Immature natural killer cell (primary cell): Measurements from ENCODE around the gene GDF2. TPM values are rescaled to one million over a fixed set of nuclear protein-coding genes. Genes with fewer than 3 reads are reported as not detected.

Source experiments
- DNase-seq, 3 donors: peaks; one replicate each; pipeline ENCODE4 v3.0.0; 2022; ENCODE audit warnings: mixed read lengths in 1 of 3
- H3K27ac Mint-ChIP-seq, 6 donors: one replicate each; pipeline ENCODE4 v1.8.0; 2020; ENCODE audit warnings: mixed read lengths in 6 of 6, mild to moderate bottlenecking in 5 of 6, inconsistent platforms in 4 of 6, moderate library complexity in 3 of 6
- H3K27me3 Mint-ChIP-seq, 3 donors: one replicate each; pipeline ENCODE4 v1.8.0; 2020 to 2021; ENCODE audit warnings: low read depth in 3 of 3, mild to moderate bottlenecking in 3 of 3, mixed read lengths in 3 of 3, moderate library complexity in 3 of 3, inconsistent platforms in 1 of 3
- H3K36me3 Mint-ChIP-seq, 3 donors: one replicate each; pipeline ENCODE4 v1.8.0; 2020; ENCODE audit warnings: mixed read lengths in 3 of 3, inconsistent platforms in 2 of 3, mild to moderate bottlenecking in 2 of 3
- H3K4me1 Mint-ChIP-seq, 2 donors: one replicate each; pipeline ENCODE4 v1.8.0; 2020; ENCODE audit warnings: inconsistent platforms in 2 of 2, mild to moderate bottlenecking in 2 of 2, mixed read lengths in 2 of 2, moderate library complexity in 1 of 2
- H3K4me3 Mint-ChIP-seq, 5 donors: one replicate each; pipeline ENCODE4 v1.8.0; 2020; ENCODE audit warnings: mild to moderate bottlenecking in 5 of 5, mixed read lengths in 5 of 5, inconsistent platforms in 3 of 5, moderate library complexity in 3 of 5
- H3K9me3 Mint-ChIP-seq, 6 donors: one replicate each; pipeline ENCODE4 v1.8.0; 2020; ENCODE audit warnings: mild to moderate bottlenecking in 6 of 6, mixed read lengths in 6 of 6, inconsistent platforms in 4 of 6, moderate library complexity in 3 of 6
- polyA plus RNA-seq, 3 donors: library from polyadenylated mRNA; unstranded; fragments of 300-500 nt; fragmentation: Illumina TruSeq; gene quantifications; one replicate each; pipeline ENCODE4 v1.2.3, GENCODE V29; 2021

Gene GDF2
- polyA plus RNA-seq, 3 donors from 2014 or later, result not detected

DNA sequence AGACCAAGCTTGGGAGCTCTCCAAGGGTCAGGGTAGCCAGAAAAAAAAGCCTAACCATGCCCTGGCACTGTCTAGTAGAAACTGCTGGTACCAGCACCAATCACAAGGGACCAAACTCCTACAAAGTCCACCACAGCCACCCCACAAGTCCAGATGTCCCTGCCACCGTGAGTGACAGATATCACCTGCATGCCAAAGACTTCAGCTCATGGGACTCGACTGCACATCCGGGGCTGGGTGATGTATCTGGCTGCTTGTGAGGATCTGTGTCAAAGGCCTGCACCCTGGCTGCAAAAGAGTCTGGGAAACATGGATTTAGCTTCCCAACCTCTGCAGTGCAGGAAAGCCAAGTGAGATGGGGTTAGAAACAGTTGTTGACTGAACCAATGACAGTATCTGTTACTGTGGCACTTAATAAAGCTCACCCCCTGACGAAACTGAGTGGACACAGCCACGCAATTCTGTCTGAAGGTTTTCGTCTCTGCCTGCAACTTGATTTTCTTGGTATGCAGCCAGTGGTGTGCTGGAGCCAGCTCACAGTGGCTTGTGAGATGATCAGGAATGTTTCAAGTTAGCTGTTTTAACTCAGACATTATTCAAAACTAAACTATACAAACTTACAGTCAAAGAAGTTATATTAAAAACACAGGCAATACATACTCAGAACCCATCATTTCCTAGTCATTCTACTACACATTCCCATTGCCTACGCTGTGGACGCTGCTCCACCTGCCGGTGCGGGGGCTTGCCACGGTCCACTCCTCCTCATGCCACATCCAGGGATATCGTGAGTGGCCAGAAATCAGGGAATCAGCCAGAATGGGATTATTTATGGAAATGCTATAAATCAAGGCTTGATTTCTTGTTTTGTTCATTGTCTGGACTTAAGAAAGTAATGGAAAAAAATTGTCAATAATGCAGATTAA lies 52.6 kb downstream of the GDF2 start:
- Mint-ChIP-seq H3K27ac (no peak overlapping the region), H3K9me3 (no peaks in the 10 kb centered on the region), H3K4me1 (no peaks in the 10 kb centered on the region), H3K4me3 (no peak overlapping the region), H3K36me3 (no peaks in the 10 kb centered on the region), H3K27me3 (peaks cover 4 to 10% (median 7%) of the 10 kb centered on the region in 3 donors)
- DNase-seq, result no peak

DNA sequence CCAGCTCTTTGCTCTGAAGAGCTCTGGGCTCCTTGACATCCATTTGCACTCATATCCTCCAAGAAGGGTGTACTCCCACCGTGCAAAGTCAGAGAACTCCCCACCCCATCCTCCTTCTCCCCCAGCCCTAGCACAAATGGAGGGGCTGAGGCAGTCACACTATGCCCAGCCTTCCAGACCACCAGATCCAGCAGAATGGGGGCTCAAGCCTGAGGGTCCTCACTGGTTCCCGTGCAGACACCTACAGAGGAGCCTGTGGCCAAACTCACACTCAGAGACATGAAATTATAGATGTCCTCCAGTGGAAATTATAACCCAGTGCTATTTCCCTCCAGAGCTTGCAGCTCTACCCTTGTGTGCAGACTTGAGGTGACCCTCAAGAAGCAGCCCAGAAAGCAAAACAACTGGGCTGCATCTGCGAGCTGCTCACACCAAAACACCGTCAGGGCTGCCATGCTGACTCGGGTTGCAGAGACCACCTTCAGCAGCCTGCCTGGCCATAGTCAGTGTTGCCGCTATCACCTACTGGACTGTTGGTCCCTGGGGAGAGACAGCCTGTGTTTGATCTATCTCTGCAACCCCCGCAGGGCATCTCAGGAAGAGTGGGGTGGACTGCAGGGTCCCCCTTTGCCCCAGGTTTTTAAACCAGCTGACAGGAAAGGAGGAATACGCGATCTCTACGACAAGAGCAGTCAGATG lies 54.4 kb downstream of the GDF2 start:
- H3K36me3 Mint-ChIP-seq, result no peaks in the 10 kb centered on the region
- no peaks in the 10 kb centered on the region for H3K4me1 Mint-ChIP-seq
- DNase-seq, result no peak
- H3K4me3 Mint-ChIP-seq, result no peak overlapping the region
- H3K27ac Mint-ChIP-seq, result no peak overlapping the region
- H3K27me3 Mint-ChIP-seq, result peaks cover 8 to 19% (median 14%) of the 10 kb centered on the region in 3 donors
- H3K9me3 Mint-ChIP-seq, result peaks cover 0 to 2% (median 0%) of the 10 kb centered on the region in 6 donors

Other genes with a start within 250 kb of the GDF2 start
- not detected for gene GDF10, start 22.3 kb upstream of the GDF2 start, polyA plus RNA-seq
- gene RBP3, start 25.9 kb downstream of the GDF2 start, polyA plus RNA-seq, result not detected
- gene ZNF488, start 61.8 kb downstream of the GDF2 start, polyA plus RNA-seq, result not detected
- under 1 TPM in 1 of 3 donors, not detected in 2; 0.23 TPM for gene ANXA8, start 161.7 kb downstream of the GDF2 start, polyA plus RNA-seq
- gene FAM25G, start 169.2 kb downstream of the GDF2 start, polyA plus RNA-seq, result not detected
- gene AGAP9, start 201.2 kb downstream of the GDF2 start, polyA plus RNA-seq, result 1 to 10 TPM in 1 of 3 donors, under 1 TPM in 1, not detected in 1; 0.29 to 1.1 TPM